AML-193 (cell line): ENCODE results near the gene MGST2.
"Not testable (repeated sequence)": the region's sequence is repeated elsewhere in the genome, so short reads cannot be mapped to it uniquely, and the experiment has no call there.

Source experiments
- DNase-seq, 2 experiments: peaks; one replicate each; lab custom pipeline; 2025; lab: John Stamatoyannopoulos, UW

The MGST2 gene

DNA sequence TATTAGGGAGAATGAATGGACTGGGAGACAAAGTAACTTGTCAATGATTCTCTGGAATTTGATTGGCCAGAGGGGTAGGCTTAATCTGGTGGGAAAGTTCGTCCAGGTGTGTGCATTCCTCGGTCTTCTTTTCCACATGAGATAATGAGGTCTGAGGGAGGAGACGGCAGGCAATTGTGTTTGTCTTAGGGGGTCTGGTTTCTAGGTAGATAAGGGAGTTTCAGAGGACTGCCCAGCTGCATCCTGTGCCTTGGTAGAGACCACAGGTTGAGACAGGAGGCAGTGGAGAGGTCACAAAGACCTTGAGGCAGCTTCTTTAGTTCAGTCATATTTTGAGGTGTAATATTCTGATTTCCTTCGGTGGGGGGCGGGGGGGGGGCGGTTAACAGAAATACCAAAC lies 4.3 kb downstream of the MGST2 start:
- no peak for DNase-seq

DNA sequence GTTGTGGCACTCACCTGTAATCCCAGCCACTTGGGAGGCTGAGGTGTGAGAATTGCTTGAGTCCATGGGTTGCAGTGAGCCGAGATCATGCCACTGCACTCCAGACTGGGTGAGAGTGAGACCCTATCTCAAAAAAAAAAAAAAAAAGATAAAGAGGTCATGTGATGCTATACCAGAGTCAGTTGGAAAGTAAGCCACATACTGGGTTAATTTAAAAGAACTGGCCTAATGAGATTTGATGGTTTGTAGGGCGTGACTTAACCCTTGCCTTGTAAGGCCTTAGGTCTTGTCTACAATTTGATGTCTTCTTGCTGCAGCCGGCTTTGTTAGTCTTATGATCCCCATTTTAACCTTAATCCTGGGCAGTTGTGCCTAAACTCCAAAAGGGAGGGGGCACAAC lies 5.2 kb downstream of the MGST2 start:
- DNase-seq: no peak

DNA sequence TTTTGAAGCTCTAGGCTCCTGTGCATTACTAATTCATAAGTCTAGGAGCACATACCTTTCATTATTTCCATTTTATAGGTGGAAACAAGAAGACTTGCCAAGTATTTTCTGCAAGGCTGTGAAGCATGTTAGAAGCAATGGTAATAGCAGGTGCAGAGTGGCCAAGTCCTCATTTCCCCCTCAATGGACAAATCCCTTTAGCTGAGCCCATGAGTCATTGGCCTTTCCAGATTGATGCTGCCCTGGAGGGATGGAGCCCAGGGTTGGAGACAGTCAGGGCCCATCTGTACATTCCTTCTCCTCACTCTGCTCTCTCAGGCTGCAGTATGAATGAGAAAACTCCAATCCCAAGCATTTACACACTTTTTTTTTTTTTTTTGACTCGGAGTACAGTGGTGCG lies 6.6 kb downstream of the MGST2 start:
- no peak for DNase-seq

DNA sequence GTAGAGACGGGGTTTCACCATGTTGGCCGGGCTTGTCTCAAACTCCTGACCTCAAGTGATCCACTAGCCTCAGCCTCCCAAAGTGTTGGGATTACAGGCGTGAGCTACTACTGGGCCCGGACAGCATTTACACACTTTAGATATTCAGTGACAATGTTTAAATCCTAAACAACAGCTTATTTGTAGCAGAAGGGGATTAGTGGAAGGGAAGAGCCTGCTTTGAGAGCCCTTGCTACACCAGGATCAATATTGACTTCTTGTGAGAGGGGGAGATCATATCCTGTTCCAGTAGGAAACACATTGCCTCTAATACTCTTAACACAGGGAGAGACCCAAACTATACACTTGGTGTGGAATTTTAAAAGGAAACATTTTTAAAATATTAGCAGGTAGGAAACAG lies 7.1 kb downstream of the MGST2 start:
- no peak for DNase-seq

DNA sequence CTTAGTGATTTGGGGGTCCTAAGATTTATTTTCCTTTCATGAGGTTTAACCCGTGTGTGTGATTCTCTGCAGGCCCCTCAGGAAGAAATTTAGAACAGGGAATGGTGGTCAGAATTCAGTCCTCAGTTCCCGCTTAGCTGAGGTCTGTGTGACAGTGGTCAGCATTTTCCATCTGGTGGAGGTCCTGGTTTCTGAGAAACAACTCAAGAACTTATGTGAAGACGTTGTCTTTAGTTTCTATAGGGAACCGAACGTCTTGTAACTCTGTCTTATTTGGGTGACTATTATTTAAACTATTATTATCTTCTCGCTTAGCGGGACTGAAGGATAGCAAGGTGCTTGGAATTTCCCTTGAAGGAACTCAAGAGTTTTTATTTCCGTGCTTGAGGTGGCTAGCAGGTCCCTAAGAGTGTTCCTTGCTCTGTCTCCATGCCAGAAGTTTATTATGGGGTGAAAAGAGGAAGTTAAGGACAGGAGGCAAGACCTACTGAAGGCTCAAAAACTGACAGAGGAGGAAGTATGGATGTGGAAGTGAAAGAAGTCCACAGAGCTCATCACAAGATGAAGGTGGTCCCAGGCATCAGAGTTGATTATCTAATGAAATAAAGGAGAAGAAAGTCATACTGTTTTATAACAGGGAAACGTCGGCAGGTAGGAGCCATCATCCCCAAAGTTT lies 9.4 kb downstream of the MGST2 start:
- DNase-seq: peak; percentile 88 to 90

DNA sequence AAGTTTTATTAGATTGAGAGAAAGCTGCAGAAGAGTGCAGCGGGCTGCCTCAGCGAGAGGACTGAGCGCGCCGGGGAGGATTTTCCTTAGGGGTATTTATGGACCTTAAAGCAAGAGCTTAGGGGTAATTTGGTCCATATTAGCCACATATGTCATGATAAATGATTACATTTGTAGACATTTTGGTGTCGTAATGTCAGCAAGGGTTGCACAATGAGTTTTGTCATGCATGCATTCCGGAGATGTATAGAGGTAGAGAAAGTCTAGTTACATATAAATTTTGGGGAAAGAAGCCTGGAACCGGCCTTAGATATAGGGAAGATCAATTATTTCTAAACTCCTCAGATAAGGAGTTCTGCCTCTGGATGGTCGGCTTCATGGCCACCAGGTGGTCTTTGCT lies 10.0 kb downstream of the MGST2 start:
- no peak for DNase-seq

DNA sequence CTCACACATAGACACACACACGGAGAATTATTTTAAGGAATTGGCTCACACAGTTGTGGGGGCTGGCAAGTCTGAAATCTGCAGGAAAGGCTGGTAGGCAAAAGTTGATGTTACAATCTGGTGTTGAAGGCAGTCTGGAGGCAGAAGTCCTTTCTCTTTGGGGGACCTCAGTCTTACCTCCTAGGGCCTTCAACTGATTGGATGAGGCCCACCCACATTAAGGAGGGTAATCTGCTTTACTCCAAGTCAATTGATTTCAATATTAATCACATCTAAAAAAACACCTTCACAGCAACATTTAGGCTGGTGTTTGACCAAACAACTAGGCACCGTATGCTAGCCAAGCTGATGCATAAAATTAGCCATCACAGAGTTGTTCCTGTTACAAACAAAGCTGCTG lies 10.7 kb downstream of the MGST2 start:
- DNase-seq: no peak

DNA sequence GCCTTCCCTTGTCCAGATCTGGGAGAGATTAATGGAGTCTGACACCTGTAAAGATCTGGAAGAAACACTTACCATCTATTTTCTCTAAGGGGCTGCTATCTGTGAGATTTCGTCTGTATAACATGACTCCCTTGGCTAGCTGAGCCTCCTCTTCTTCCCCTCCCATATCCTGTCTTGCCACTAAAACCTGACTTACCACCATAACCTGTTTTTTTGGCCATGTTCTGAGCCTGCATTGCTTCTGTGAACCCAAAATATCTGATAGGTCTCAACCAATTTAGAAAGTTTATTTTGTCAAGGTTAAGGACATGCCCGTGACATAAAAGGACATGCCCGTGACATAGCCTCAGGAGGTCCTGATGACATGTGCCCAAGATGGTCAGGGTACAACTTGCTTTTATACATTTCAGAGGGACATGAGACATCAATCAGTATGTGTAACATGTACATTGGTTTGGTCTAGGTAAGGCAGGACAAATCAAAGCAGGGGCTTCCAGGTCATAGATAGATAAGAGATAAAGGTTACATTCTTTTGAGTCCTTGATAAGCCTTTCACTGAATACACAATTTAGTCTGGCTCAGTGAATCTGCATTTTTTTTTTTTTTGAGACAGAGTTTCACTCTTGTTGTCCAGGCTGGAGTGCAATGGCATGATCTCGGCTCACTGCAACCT lies 11.4 kb downstream of the MGST2 start:
- no peak for DNase-seq

DNA sequence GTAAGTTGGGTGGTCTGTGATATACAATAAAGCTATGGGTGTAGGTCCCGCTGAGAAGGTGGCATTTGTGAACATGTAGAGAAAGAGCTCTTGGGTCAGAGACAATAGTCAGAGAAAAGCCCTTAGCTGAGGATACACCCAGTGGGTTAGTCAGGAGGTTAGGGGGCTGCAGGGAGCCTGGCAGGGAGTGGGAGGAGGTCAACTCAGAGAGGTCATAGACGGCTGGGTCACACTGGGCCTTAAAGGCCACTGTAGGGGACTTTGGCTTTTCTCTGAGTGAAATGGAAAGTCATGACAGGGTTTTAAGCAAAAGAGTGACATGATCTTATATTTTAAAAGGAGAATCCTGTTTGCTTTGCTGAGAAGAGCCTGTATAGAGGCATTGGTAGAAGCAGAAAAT lies 16.7 kb downstream of the MGST2 start:
- no peak for DNase-seq

DNA sequence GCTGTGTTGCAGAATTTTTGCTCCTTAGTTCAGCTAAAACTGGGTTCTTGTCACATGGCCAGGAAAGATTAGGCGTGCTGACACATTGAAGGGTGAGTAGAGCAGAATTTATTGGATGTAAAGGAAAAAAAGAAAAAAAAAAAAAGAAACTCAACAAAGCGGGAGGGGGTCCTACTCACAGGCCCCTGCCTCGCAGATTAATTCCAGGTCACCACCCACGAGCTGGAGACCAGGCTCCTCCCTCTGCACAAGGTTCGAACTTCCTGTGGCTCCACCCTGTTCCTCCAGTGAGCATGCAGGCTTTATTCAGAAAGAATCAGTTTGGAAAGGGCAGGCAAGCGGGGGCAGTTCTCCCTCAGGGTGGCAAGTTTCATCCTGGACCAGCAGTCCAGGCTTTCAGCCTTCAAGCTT lies 17.1 kb downstream of the MGST2 start:
- DNase-seq: no peak

DNA sequence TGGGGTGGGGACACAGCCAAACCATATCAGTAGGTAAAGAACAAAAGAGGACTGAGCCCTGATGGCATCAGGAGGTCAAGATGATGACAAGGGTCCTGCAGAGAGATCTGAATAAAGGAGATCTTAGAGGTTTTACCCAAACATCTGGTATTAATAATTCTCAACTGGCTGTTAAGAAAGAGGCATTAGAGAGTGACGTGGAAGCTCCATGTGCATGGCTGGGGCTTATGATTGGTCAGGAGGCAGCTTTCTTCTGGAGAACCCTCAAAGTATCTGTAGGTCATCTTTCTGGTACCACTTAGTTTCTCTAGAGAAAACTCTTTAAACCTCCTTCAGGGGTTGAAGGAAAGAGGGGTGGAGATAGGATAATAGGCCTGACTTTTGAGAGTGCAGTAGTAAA lies 18.7 kb downstream of the MGST2 start:
- DNase-seq: no peak

DNA sequence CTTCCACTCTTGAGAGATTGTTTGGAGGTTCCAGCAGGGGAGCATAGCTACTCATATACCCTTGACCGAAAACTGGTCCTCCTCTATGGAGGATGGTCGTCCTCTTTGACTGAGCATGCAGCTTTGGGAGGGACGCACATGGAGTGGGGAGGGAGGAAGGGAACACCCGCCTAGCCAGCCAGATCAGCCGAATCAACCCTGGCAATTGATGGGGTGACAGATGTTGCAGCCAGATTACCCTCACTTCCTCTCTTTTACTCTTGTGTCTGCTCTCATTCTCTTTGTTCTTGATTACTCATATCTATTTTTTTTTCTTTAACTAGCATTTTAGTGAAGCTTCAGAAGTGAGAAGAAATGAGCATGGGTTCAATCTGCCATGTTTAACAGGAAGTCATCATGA lies 19.6 kb downstream of the MGST2 start:
- DNase-seq: no peak

DNA sequence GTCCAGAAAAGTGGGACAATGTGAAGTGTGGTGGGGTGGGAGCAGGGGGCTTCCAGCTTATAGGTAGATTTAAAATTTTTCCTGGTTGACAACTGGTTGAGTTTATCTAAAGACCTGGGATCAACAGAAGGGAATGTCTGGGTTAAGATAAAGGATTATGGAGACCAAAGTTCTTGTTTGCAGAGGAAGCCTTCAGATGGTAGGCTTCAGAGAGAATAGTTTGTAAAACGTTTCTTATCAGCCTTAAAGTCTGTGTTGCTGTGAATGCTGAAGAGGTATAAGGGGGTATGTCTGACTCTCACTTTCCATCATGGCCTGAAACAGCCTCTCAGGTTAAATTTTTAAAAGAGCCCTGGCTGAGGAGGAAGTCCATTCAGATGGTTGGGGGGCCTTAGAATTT lies 20.5 kb downstream of the MGST2 start:
- no peak for DNase-seq

DNA sequence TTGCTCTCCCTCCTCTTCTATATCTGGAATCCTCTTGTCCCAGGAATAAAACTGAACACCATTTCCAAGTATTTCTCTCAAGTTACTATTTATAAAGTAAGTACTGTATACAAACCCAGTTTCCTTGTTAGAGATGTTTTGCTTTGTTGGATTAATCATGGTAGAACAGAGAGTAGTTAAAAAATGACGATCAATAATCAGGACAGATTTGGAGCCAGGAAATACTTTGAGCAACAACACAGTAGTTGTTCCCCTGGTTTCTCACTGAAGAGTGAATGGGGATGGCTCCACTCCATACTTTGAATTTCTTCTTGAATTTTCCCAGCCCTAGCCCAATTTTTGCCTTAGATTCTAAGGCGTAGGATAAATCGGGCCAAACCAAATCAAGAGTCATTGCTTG lies 21.4 kb downstream of the MGST2 start:
- DNase-seq: no peak

DNA sequence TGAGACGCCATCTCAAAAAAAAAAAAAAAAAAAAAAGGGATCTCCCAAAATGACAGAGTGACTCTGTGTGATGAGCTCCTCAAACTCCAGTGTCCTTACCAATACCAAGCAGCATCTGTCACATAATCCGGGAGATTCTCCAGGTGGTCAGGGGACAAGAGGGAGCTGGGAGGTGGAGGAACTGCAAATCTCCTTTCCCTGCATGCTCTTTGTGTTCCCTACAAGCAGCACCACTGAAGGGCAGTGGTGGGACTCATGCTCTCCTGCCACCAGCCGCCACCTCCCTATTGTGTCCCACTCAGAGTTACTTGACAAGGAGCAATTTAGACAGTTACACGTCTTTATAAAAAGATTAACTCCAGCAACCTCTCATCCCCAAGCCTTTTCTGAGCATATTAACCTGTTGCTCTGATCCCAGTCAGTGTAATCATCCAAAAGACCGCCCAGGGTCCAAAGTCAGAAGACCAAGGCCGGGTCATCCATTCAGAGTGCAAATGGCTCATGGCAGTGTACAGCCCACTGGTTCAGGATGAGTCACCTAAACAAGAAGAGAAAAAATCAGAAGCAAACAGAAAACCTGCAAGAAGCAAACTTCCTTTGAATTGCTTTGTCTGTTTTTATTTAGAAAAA lies 23.6 kb downstream of the MGST2 start:
- DNase-seq: no peak

DNA sequence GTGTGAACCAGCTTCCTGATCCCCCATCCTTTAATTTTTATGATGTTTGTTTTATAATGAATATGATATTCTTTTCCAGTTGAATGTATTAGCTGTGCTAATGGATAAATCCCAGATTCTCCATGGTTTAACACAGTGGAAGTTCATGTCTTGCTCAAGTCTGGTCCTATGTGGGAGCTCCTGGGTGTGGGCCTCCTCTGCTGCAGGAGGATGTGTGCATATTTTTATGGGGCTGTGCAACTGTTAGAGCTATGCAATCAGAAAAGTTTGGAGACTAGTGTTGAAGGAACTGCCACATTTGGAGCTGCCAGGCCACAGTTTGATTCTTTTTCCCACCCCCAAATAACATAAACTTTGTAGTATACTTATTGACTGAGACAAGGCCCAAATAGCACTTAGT lies 24.8 kb downstream of the MGST2 start:
- no peak for DNase-seq

DNA sequence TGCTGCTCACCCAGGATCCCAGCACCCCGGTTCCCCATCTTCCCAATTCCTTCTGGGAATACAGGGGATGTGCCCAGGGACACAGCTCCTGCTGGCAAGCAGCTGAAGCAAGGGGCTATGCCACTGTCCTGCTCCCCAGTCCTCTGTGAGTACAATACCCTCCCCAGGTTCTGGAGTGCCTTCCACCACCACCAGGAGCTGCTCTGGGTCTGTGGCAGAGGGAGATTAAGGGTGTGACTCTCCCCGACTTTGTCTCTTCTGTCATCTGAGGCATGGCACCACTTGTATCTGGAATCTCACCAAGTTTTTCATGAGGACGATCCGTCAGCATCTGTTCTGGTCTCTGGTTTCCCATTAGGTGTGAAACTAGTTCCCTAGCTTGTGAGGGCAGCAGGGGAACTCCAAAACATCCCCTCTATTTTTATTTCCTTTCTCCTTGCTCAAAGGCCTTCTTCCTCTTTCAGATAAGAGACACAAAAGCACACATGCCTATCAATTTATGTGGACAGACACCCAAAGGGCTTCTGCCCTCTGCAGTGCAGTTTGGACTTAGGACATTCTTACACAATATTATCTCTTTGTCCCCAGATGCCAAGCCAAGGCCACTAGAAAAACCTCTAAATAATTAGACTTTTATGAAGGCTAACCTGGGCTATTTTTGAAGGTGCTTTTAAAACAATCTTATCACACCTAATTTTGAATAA lies 26.8 kb downstream of the MGST2 start:
- DNase-seq: peak; percentile 14 to 16

DNA sequence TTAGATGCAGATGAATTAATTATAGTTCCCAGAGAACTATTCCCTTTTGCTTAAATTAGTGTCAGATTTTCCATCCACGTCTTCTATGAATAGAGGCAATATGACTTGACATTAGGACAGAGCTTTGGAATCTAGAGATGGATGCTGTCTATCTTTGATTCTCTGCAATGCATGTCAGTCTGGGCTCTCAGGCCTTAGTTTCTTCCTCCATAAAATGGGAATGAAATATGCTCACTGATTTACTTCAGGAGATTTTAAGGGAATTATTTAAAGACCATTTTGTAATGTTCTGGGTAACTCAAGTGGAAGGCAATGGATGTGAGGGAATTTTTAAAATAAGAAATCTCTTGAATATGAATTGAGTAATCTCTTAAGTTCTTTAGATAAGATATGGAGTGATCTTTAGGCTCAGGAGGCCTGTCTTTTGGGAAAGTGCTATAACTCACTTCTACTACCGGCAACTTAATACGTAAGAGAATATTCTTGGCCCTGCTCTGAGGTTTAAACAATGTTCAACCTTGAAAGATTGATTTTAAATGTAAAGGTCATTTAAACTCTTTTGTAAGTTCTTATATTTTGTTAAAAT lies 29.0 kb downstream of the MGST2 start:
- DNase-seq: no peak

DNA sequence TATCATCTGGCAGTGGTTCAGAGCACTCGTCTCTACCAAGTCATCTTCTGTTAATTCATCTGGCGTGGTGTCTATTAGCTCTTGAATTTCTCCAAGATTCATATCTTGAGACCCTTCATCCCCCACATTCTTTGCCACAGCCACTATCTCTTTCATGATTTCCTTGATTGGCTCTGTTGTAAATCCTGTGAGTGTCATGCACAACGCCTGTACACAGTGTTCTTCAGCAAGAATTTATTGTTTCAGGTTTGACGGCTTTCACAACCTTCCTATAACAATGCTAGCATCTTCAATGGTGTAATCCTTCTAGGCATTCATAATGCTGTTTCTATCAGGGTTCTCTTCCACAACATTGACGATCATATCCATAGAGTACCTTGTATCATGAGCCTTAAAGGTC lies 30.9 kb downstream of the MGST2 start:
- no peak for DNase-seq

DNA sequence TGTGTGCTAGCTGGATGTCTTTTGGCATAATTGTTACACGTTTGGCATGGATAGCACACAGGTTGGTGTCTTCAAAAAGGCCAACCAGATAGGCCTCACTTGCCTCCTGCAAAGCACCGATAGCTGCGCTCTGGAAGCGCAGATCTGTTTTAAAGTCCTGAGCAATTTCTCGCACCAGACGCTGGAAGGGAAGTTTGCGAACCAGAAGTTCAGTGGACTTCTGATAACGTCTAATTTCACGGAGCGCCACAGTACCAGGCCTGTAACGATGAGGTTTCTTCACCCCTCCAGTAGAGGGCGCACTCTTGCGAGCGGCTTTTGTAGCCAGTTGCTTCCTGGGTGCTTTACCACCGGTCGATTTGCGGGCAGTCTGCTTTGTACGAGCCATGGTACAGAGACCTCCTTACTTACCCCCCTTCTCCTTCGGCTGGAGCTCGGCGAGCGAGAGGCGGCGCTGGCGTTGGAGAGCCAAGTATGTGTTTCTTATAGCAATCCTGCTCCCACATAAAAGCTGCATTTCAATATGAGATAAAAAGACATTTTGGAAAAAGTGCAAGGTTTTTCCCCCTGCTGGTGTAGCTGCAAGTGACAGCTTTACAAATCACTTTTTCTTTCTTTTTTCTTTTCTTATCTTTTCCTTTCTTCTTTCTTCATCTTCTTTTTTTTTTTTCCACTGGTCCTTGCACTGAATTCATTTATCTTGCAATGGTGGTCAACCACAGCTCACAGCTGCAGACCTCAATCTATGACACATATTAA lies 32.7 kb downstream of the MGST2 start:
- DNase-seq: not testable (repeated sequence)

DNA sequence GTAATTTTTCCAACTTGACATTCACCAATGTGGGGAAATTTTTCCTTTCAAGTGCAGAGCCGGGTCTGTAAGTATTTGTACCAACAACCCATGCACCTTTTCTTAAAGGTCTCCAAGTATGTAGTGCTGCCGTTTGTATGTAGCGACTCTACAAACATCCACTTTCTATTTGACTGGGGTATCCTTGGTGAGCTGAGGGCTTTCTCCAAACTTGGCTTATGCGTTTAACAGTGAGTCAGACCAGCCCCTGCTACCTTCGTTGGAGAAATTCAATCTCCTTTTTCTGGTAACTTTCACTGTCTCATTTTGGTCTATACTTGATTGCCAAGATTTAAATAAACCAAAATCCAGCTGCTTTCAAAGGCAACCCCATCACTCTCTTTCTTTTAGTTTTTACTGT lies 34.9 kb downstream of the MGST2 start:
- no peak for DNase-seq
